NCI-H748 treated with DMSO at 0.1 percent for 48 hours (cell line): Measurements from ENCODE around the gene RPTOR.
"Not testable (repeated sequence)": the region's sequence is repeated elsewhere in the genome, so short reads cannot be mapped to it uniquely, and the experiment has no call there.

Source experiments
- DNase-seq: peaks from one replicate; lab custom pipeline; 2025; lab: John Stamatoyannopoulos, UW

The RPTOR gene

DNA sequence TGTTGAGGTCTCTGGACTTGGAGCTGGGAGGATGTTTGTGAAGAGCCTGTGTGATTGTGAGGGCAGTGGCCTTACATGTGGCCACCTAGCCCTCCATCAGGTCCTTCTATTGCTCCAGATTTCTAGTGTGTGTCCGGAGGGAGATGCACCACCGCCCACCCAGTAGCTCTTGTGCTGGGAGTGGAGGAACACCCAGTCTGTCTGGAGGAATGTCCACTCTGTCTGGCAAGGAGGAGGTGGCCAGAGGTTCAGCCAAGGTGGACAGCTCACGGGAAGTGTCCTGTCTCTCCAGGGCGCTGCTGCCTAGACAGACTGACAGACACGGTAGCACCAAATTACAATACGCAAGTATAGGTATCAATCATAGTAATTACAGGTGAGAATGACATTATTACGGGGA, 10.6 kb downstream of the RPTOR start:
- DNase-seq: no peak

DNA sequence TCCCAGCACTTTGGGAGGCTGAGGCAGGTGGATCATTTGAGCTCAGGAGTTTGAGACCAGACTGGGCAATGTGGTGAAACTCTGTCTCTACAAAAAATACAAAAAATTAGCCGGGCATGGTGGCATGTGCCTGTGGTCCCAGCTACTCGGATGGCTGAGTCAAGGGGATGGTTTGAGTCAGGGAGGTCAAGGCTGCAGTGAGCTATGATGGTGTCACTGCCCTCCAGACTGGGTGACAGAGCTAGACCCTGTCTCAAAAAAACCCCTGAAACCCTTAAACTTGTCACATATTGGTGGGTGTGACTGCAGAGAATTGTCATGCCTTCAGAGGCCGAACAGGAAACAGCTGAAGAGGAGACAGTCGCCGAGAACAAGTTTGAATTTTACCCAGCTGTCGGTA, 13.4 kb downstream of the RPTOR start:
- no peak for DNase-seq

- DNase-seq: no peak
These were observed 15.2 kb downstream of the RPTOR start for GRCh38 chr17:80559825-80560251.

GRCh38 chr17:80561541-80562114, 17.0 kb downstream of the RPTOR start:
- no peak for DNase-seq

DNA sequence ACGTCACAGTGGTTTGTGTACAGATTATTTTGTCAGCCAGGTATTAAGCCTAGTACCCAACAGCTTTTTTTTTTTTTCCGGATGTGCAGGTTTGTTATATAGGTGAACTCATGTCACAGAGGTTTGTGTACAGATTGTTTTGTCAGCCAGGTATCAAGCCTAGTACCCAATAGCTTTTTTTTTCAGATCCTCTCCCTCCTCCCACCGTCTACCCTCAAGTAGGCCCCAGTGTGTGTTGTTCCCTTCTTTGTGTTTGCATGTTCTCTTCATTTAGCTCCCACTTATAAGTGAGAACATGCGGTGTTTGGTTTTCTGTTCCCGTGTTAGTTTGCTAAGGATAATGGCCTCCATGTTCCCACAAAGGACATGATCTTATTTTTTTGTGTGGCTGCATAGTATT, 19.9 kb downstream of the RPTOR start:
- no peak for DNase-seq

DNA sequence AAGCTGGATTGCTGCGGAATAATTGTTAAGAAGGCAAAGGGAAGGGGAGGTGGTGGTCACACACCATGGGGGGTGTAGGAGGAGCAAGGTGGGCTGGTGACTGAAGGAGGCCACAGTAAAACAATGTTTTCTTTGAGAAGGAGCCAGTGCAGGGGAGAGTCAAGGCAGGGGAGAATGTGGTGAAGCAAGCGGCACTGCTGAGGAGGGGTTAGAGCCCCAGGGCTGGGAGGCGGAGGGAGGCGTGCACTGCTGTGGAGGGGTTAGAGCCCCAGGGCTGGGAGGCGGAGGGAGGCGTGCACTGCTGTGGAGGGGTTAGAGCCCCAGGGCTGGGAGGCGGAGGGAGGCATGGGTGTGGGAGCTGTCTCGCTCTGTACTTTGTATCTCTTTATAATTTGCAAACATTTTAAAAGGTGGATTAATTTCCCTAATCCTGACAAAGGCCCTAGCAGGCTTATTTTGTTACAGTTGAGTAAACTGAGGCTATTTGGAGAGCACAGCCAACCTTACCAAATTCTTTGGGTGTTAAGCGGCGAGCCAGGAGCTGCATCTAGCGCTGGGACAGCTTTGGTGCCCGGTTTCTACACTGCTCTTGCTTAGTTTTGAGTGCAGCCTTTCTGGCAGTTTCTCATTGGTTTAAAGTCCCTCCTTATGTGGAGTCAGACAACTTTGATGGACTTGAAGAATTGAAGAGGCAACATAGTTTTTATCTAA, 20.9 kb downstream of the RPTOR start:
- DNase-seq: no peak

GRCh38 chr17:80566054-80566400, 21.4 kb downstream of the RPTOR start:
- no peak for DNase-seq

- no peak for DNase-seq
These were observed 23.6 kb downstream of the RPTOR start for GRCh38 chr17:80568246-80568645.

- no peak for DNase-seq
These were observed 25.3 kb downstream of the RPTOR start for GRCh38 chr17:80569924-80570323.

DNA sequence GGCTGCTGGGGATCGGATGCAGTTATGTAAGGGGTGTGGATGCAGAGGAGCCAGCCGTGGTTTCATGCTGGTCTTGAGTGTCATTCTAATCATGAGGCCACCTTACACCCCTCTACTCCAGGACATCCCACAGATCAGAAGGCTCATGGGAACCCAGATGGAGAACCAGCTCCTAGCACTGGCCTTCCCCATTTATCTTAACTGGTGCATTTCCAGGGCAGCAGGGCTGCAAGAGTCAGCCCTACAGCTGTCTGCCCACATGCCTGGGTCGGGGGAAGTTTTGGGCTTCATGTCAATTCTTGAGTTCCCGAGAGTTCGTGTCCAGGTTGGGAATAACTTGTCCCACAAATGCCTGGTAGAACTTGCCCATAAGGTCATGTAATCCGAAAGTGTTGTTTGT, 29.1 kb downstream of the RPTOR start:
- no peak for DNase-seq

DNA sequence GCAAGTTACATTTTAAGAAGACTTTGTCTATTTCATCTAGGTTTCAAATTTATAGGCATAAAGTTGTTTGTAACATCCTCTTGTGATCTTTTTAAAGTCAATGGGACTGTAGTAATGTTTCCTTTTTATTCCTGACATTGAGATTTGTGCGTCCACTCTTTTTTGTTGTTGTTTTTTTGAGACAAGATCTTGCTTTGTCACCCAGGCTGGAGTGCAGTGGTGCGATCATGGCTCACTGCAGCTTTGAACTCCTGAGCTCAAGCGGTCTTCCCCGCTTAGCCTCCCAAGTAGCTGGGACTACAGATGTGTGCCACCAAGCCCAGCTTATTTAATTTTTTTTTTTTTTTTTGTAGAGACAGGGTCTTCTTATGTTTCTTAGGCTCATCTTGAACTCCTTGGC, 29.9 kb downstream of the RPTOR start:
- DNase-seq: no peak

GRCh38 chr17:80575057-80575875, 30.6 kb downstream of the RPTOR start:
- DNase-seq: peak; percentile 53

DNA sequence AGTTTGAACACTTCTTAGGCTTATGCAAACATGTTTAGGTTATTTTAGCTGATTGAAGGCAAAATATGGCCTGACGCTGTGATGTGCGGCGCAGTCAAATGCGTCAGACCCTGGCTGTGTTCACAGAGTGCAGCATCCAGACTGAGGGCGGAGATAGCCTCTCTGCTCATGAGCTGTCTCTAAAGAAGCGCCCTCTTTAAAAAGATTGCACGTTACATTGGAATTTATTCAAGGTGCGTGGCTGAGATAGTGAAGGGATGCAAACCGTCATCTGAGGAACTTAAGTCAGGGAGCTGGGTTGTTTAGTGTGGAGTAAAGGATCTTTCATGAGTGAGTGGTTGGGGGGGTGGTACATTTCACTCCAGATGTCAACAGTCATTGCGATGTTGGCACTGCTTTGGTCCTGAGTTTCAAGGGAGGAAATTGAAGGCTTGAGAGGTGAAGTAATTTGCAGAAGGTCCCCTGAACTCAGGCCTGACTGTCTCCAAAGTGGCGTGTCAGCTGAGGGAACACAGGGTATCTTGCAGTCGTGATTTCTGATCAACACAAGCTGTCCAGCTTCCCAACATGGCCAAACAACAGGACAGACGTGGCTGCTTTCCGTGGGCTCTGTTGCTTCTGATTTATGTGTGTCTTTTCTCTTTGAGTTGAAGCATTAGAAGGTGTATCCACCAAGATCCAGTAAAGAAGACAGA, 33.4 kb downstream of the RPTOR start:
- no peak for DNase-seq

- not testable (repeated sequence) for DNase-seq
These were observed 34.2 kb downstream of the RPTOR start for GRCh38 chr17:80578668-80579388.

DNA sequence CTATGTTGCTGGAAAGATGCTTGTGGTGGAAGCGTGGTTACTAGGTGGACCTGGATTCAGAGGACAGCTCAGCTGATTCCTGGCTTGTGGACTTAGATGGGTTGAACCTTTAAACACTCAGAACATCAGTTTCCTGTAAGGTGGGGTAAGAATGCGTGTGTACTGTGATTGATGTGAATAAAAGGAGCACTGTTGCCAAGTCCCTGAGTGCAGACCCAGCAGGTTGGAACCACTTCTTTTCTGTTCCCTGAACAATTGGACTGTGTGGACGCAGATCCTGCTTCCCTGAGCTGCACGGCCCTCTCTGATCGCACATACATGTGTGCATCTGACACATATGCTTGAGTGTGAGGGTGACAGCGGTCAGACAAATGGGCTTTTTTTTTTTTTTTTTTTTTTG, 37.5 kb downstream of the RPTOR start:
- DNase-seq: no peak

DNA sequence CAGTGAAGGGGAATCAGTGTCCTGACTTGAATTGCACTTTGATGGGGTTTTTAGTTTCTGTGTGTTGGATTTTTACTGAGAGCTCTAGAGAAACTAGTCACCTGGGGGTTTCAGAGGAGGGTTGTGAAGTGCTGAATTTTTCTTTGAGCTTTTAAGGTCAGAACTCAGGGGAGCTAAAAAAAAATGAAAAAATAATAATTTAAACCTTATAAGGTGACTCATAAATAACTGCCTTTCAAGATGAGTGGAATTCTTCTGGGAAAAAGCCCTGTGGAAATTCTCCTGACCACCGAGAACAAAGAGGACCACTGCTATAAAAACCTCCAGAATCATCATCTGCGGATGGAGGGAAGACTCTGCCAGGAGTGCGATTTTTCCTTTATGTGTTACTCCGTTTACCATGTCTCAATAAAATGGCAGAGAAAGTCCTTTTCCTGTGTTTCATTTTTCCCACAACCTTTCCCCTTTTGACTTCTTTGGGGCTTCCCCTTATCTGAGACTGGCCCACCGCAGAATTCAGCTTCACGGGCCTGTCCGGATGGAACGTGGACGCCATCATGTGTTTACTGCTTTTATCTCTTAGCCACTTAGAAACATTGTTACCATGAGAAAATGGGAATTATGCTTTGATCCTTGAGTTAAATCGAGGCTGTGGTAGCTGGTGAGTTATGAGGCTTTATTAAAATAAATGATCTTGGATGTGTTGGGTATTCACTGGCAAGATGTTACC, 39.7 kb downstream of the RPTOR start:
- no peak for DNase-seq

DNA sequence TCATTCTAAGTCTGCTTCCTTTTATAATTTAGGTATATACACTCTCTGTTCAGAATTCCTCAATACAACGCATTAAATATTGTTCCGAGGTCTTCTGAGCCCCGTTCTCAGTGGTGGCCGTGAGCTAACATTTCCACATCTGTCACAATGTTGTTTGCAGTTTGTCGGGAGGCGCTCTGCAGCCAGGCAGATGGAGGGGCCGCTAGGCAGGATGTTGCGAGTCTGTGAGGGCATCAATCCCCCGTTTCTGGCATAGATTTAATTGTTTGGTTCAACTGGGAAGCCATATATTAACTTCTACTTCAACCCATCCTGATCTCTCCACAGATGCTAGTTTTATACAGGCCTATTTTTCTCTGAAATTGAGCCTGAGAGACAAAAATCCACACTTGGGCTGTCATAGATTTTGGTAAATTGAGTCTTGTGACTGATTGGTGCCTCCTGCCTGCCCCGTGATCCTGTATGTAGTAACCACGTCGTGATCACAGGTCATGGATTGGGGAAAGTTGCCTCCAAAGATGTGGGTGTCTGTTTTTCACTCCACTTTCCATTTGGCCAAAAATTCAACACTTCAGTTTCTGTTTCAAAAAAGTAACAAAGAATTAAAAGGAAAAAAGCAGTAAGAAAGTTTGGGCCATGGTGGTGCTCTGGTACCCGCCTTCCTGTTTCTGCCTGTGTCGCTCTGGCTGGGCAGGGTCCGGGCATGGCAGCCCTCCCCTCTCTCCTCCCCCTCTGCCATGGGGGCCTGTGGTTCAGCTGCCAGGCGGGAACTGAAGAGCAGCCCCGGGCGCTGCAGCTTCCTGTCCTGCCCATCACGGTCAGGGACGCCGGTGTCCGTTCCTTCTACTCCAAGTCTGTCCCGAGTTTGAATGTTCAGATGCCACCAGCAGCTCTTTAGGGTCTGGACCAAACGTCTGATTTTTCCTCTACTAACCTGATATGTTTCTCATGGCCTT, 41.5 kb downstream of the RPTOR start:
- DNase-seq: peak; percentile 11

DNA sequence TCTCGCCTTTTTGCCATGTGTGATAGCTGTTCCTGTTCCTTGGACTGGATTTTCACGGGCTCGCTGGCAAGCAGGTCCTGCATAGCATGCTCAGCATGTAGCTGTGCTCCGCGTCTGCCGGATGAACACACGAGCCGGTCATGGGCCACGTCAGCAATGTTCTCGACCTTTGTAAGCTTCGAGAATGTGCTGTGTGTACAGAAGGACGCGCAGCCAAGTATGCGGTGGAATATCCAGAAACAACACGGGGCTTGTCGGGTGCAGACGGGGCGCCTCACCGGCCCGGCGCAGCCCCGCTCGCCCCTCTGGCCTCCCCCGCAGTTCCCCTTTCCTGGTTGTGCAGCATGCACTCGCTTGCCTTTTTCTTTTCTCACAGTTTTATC, 42.2 kb downstream of the RPTOR start:
- no peak for DNase-seq

GRCh38 chr17:80588702-80589383, 44.2 kb downstream of the RPTOR start:
- DNase-seq: no peak

- no peak for DNase-seq
These were observed 47.1 kb downstream of the RPTOR start for GRCh38 chr17:80591788-80592187.
